ENCODE data around the gene NR2F1-AS1.
A peak's percentile ranks its signal among the peaks of the same experiment; 100 is the strongest.

- TF ChIP-seq CTCF (IDR thresholded peaks at IDR 0.05) = 0 out of 2 replicates have a peak, but pooled peaks have one; percentile 5
- no peak for TF ChIP-seq REST (IDR thresholded peaks at IDR 0.05; ENCODE audit: insufficient read depth in 1 of 2, low read depth in 2 of 2, low read length in 1 of 2)
Observed at GRCh38 chr5:93583768-93584595, 3.0 kb upstream of the NR2F1-AS1 start.

Measured in Panc1 (cell line).